Measurements from ENCODE around the gene SSR2. TPM values are rescaled to one million over a fixed set of nuclear protein-coding genes. Genes with fewer than 3 reads are reported as not detected.

Gene SSR2
- polyA plus RNA-seq (2012; ENCODE audit: insufficient read depth, insufficient read length, low read depth): 528 TPM

GRCh38 chr1:156020293-156021092 is at the start of gene SSR2:
TSS of gene SSR2 (minus strand) at chr1:156020951. CDS start at chr1:156020167, 784 bp downstream.
- Histone ChIP-seq H3K36me3 (peaks cover 40% of the 10 kb centered on the region), H3K4me1 (no peaks in the 10 kb centered on the region), H3K27me3 (no peaks in the 10 kb centered on the region), H3K9me3 (no peaks in the 10 kb centered on the region), H3K4me3 (ENCODE audit: low read depth, low read length) (peak within 1 kb of the TSS; percentile 92)
- peak; percentile 91 for DNase-seq
- no peak for TF ChIP-seq CTCF (IDR thresholded peaks at IDR 0.05; ENCODE audit: low read depth, low read length)

GRCh38 chr1:156070548-156070947 is 49.8 kb upstream of the SSR2 start:
- peaks cover 10% of the 10 kb centered on the region for H3K36me3 ChIP-seq
- H3K9me3 ChIP-seq: no peaks in the 10 kb centered on the region
- no peak overlapping the region for H3K4me3 ChIP-seq (ENCODE audit: low read depth, low read length)
- 0 out of 2 replicates have a peak, but pooled peaks cover 7% of the 10 kb centered on the region for H3K4me1 ChIP-seq
- TF ChIP-seq CTCF (IDR thresholded peaks at IDR 0.05; ENCODE audit: low read depth, low read length): no peak
- DNase-seq: peak; percentile 49
- H3K27me3 ChIP-seq: no peaks in the 10 kb centered on the region

GRCh38 chr1:156069490-156070455 is 49.0 kb upstream of the SSR2 start:
- Histone ChIP-seq H3K4me3 (ENCODE audit: low read depth, low read length) (no peak overlapping the region), H3K9me3 (no peaks in the 10 kb centered on the region), H3K27me3 (no peaks in the 10 kb centered on the region), H3K4me1 (0 out of 2 replicates have a peak, but pooled peaks cover 7% of the 10 kb centered on the region), H3K36me3 (peaks cover 2% of the 10 kb centered on the region)
- DNase-seq: no peak
- TF ChIP-seq CTCF (IDR thresholded peaks at IDR 0.05; ENCODE audit: low read depth, low read length): no peak

- Histone ChIP-seq H3K27me3 (no peaks in the 10 kb centered on the region), H3K4me3 (ENCODE audit: low read depth, low read length) (no peak overlapping the region), H3K36me3 (no peaks in the 10 kb centered on the region), H3K4me1 (0 out of 2 replicates have a peak, but pooled peaks cover 7% of the 10 kb centered on the region), H3K9me3 (no peaks in the 10 kb centered on the region)
- TF ChIP-seq CTCF (IDR thresholded peaks at IDR 0.05; ENCODE audit: low read depth, low read length): no peak
- DNase-seq: no peak
These were observed 46.5 kb upstream of the SSR2 start for GRCh38 chr1:156067262-156067661.

GRCh38 chr1:156065871-156066270 is 45.1 kb upstream of the SSR2 start:
- H3K36me3 ChIP-seq: no peaks in the 10 kb centered on the region
- TF ChIP-seq CTCF (IDR thresholded peaks at IDR 0.05; ENCODE audit: low read depth, low read length): no peak
- H3K9me3 ChIP-seq: no peaks in the 10 kb centered on the region
- H3K27me3 ChIP-seq: no peaks in the 10 kb centered on the region
- DNase-seq: no peak
- H3K4me3 ChIP-seq (ENCODE audit: low read depth, low read length): no peak overlapping the region
- H3K4me1 ChIP-seq: 0 out of 2 replicates have a peak, but pooled peaks cover 7% of the 10 kb centered on the region

Measured in BE2C (cell line).